ENCODE data around the gene SLCO4A1. TPM values are rescaled to one million over a fixed set of nuclear protein-coding genes. Genes with fewer than 3 reads are reported as not detected.
A peak's percentile ranks its signal among the peaks of the same experiment; 100 is the strongest.

Gene SLCO4A1
- total and polyA plus RNA-seq, 5 experiments from 2014 or later = 0.93 to 1.4 (median 1.4) TPM; not detected in 2

GRCh38 chr20:62694106-62694505 is 51.8 kb downstream of the SLCO4A1 start:
- peaks cover 0 to 7% (median 0%) of the 10 kb centered on the region in 5 donors for H3K27me3 Mint-ChIP-seq
- POLR2A ChIA-PET = no interaction called here
- DNase-seq (no peak), ATAC-seq (no peak)
- no peaks in the 10 kb centered on the region for H3K36me3 Mint-ChIP-seq
- peaks cover 0 to 9% (median 5%) of the 10 kb centered on the region in 4 donors for H3K4me1 Mint-ChIP-seq
- H3K9me3 Mint-ChIP-seq = no peaks in the 10 kb centered on the region
- no peak overlapping the region for H3K4me3 Mint-ChIP-seq
- no peak overlapping the region for H3K27ac Mint-ChIP-seq

GRCh38 chr20:62694868-62695267 is 52.6 kb downstream of the SLCO4A1 start:
- Mint-ChIP-seq H3K27me3 (peaks cover 0 to 7% (median 0%) of the 10 kb centered on the region in 5 donors), H3K9me3 (no peaks in the 10 kb centered on the region), H3K4me3 (no peak overlapping the region), H3K36me3 (no peaks in the 10 kb centered on the region), H3K27ac (no peak overlapping the region), H3K4me1 (peaks cover 0 to 9% (median 5%) of the 10 kb centered on the region in 4 donors)
- POLR2A ChIA-PET = no interaction called here
- ATAC-seq (no peak), DNase-seq (no peak)

GRCh38 chr20:62695448-62696414 is 53.4 kb downstream of the SLCO4A1 start:
- no peak for ATAC-seq
- Mint-ChIP-seq H3K4me1 (peaks cover 0 to 9% (median 5%) of the 10 kb centered on the region in 4 donors), H3K9me3 (no peaks in the 10 kb centered on the region), H3K4me3 (no peak overlapping the region), H3K27me3 (peaks cover 0 to 5% (median 0%) of the 10 kb centered on the region in 5 donors), H3K27ac (peak overlapping the region in 1 of 10 donors; percentile 5), H3K36me3 (no peaks in the 10 kb centered on the region)
- DNase-seq = no peak
- POLR2A ChIA-PET = no interaction called here

- Mint-ChIP-seq H3K4me3 (no peak overlapping the region), H3K4me1 (peaks cover 0 to 9% (median 5%) of the 10 kb centered on the region in 4 donors), H3K27me3 (peaks cover 0 to 4% (median 0%) of the 10 kb centered on the region in 5 donors), H3K36me3 (no peaks in the 10 kb centered on the region), H3K9me3 (no peaks in the 10 kb centered on the region), H3K27ac (no peak overlapping the region)
- no peak for ATAC-seq
- POLR2A ChIA-PET = no interaction called here
- DNase-seq = peak in 1 of 10 donors; percentile 10
These were observed 54.2 kb downstream of the SLCO4A1 start for GRCh38 chr20:62696434-62696957.

- POLR2A ChIA-PET = no interaction called here
These were observed 54.7 kb downstream of the SLCO4A1 start for GRCh38 chr20:62696989-62697388.

GRCh38 chr20:62697468-62697912 is 55.2 kb downstream of the SLCO4A1 start:
- ATAC-seq (no peak), DNase-seq (no peak)
- peaks cover 0 to 2% (median 0%) of the 10 kb centered on the region in 5 donors for H3K27me3 Mint-ChIP-seq
- peaks cover under 1 to 9% (median 5%) of the 10 kb centered on the region in 4 donors for H3K4me1 Mint-ChIP-seq
- POLR2A ChIA-PET = interaction anchor here (0.6 kb wide), 1 partner anchor 29 kb away, joined by 3 read pairs; no protein-coding TSS in a partner anchor
- H3K9me3 Mint-ChIP-seq = no peaks in the 10 kb centered on the region
- H3K27ac Mint-ChIP-seq = peak overlapping the region in 3 of 10 donors; percentile 13 to 84 (median 63)
- H3K4me3 Mint-ChIP-seq = no peak overlapping the region
- H3K36me3 Mint-ChIP-seq = no peaks in the 10 kb centered on the region

More at GRCh38 chr20:62696989-62697388, 54.7 kb downstream of the SLCO4A1 start:
- H3K9me3 Mint-ChIP-seq = no peaks in the 10 kb centered on the region
- ATAC-seq (no peak), DNase-seq (no peak)
- no peak overlapping the region for H3K4me3 Mint-ChIP-seq
- H3K4me1 Mint-ChIP-seq = peaks cover 0 to 9% (median 5%) of the 10 kb centered on the region in 4 donors
- no peak overlapping the region for H3K27ac Mint-ChIP-seq
- peaks cover 0 to 2% (median 0%) of the 10 kb centered on the region in 5 donors for H3K27me3 Mint-ChIP-seq
- H3K36me3 Mint-ChIP-seq = no peaks in the 10 kb centered on the region

GRCh38 chr20:62698231-62698630 is 55.9 kb downstream of the SLCO4A1 start:
- DNase-seq = no peak
- Mint-ChIP-seq H3K4me3 (no peak overlapping the region), H3K9me3 (no peaks in the 10 kb centered on the region), H3K36me3 (no peaks in the 10 kb centered on the region), H3K27ac (peak overlapping the region in 2 of 10 donors; percentile 33 to 63), H3K4me1 (peaks cover 1 to 9% (median 5%) of the 10 kb centered on the region in 4 donors), H3K27me3 (no peaks in the 10 kb centered on the region)
- POLR2A ChIA-PET = interaction anchor here (0.6 kb wide), 1 partner anchor 29 kb away, joined by 3 read pairs; no protein-coding TSS in a partner anchor
- no peak for ATAC-seq

- Mint-ChIP-seq H3K27ac (no peak overlapping the region), H3K4me3 (no peak overlapping the region), H3K36me3 (no peaks in the 10 kb centered on the region), H3K4me1 (peaks cover 4 to 16% (median 12%) of the 10 kb centered on the region in 4 donors), H3K9me3 (no peaks in the 10 kb centered on the region), H3K27me3 (no peaks in the 10 kb centered on the region)
- DNase-seq (no peak), ATAC-seq (no peak)
- POLR2A ChIA-PET = no interaction called here
These were observed 57.0 kb downstream of the SLCO4A1 start for GRCh38 chr20:62699296-62699695.

GRCh38 chr20:62699741-62700140 is 57.4 kb downstream of the SLCO4A1 start:
- Mint-ChIP-seq H3K9me3 (no peaks in the 10 kb centered on the region), H3K36me3 (no peaks in the 10 kb centered on the region), H3K4me3 (no peak overlapping the region), H3K4me1 (peaks cover 5 to 16% (median 13%) of the 10 kb centered on the region in 4 donors), H3K27me3 (no peaks in the 10 kb centered on the region), H3K27ac (peak overlapping the region in 1 of 10 donors; percentile 78)
- POLR2A ChIA-PET = no interaction called here
- ATAC-seq (no peak), DNase-seq (no peak)

- no peaks in the 10 kb centered on the region for H3K9me3 Mint-ChIP-seq
- H3K27me3 Mint-ChIP-seq = no peaks in the 10 kb centered on the region
- POLR2A ChIA-PET = no interaction called here
- peak overlapping the region in 2 of 10 donors; percentile 27 to 43 for H3K27ac Mint-ChIP-seq
- ATAC-seq (no peak), DNase-seq (no peak)
- no peaks in the 10 kb centered on the region for H3K36me3 Mint-ChIP-seq
- H3K4me1 Mint-ChIP-seq = peaks cover 6 to 16% (median 13%) of the 10 kb centered on the region in 4 donors
- H3K4me3 Mint-ChIP-seq = no peak overlapping the region
These were observed 58.1 kb downstream of the SLCO4A1 start for GRCh38 chr20:62700261-62700930.

GRCh38 chr20:62701161-62702012 is 59.1 kb downstream of the SLCO4A1 start:
- ATAC-seq (no peak), DNase-seq (no peak)
- no peak overlapping the region for H3K4me3 Mint-ChIP-seq
- POLR2A ChIA-PET = no interaction called here
- H3K4me1 Mint-ChIP-seq = peaks cover 6 to 13% (median 8%) of the 10 kb centered on the region in 4 donors
- no peaks in the 10 kb centered on the region for H3K9me3 Mint-ChIP-seq
- peak overlapping the region in 1 of 10 donors; percentile 8 for H3K27ac Mint-ChIP-seq
- H3K36me3 Mint-ChIP-seq = no peaks in the 10 kb centered on the region
- H3K27me3 Mint-ChIP-seq = peaks cover 0 to 4% (median 0%) of the 10 kb centered on the region in 5 donors

GRCh38 chr20:62702013-62702300 is 59.7 kb downstream of the SLCO4A1 start:
- Mint-ChIP-seq H3K36me3 (no peaks in the 10 kb centered on the region), H3K4me1 (peaks cover 5 to 14% (median 6%) of the 10 kb centered on the region in 4 donors), H3K9me3 (no peaks in the 10 kb centered on the region), H3K27me3 (peaks cover 0 to 7% (median 2%) of the 10 kb centered on the region in 5 donors), H3K4me3 (no peak overlapping the region), H3K27ac (no peak overlapping the region)
- no peak for DNase-seq
- no peak for ATAC-seq
- POLR2A ChIA-PET = no interaction called here

Measured in naive thymus-derived CD8-positive, alpha-beta T cell (primary cell).